HL-60/S4 treated with retinoic acid at 250 ng/mL for 4 days and 3 days (cell line): Measurements from ENCODE around the gene TMEM52.
"Not testable (repeated sequence)": the region's sequence is repeated elsewhere in the genome, so short reads cannot be mapped to it uniquely, and the experiment has no call there.

Source experiments
- in situ Hi-C: fragments of 300-500 bp; cut with MboI; formaldehyde crosslinking; loops from 2 replicates; pipeline ENCODE4 v1.7.0; 2022; ENCODE audit warnings: low sequenced_read_pairs

The TMEM52 gene

GRCh38 chr1:1948783-1949182 lies 29.7 kb upstream of the TMEM52 start:
- in situ Hi-C loops = no loop called here

- in situ Hi-C loops = no loop called here
Observed at GRCh38 chr1:1947493-1947892, 28.4 kb upstream of the TMEM52 start.

- in situ Hi-C loops = no loop called here
Observed at GRCh38 chr1:1946540-1946939, 27.5 kb upstream of the TMEM52 start.

GRCh38 chr1:1945782-1946393 lies 26.8 kb upstream of the TMEM52 start:
- in situ Hi-C loops = no loop called here

- in situ Hi-C loops = no loop called here
Observed at GRCh38 chr1:1943834-1944570, 24.9 kb upstream of the TMEM52 start.

- in situ Hi-C loops = no loop called here
Observed at GRCh38 chr1:1942753-1943656, 23.9 kb upstream of the TMEM52 start.

- in situ Hi-C loops = no loop called here
Observed at GRCh38 chr1:1941868-1942752, 23.0 kb upstream of the TMEM52 start.

GRCh38 chr1:1941211-1941841 lies 22.2 kb upstream of the TMEM52 start:
- in situ Hi-C loops = no loop called here

GRCh38 chr1:1940123-1940425 lies 21.0 kb upstream of the TMEM52 start:
- in situ Hi-C loops = no loop called here

GRCh38 chr1:1939296-1940122 lies 20.4 kb upstream of the TMEM52 start:
- in situ Hi-C loops = no loop called here

- in situ Hi-C loops = no loop called here
Observed at GRCh38 chr1:1938613-1939295, 19.7 kb upstream of the TMEM52 start.

- in situ Hi-C loops = no loop called here
Observed at GRCh38 chr1:1938276-1938573, 19.1 kb upstream of the TMEM52 start.

- in situ Hi-C loops = no loop called here
Observed at GRCh38 chr1:1937549-1938275, 18.6 kb upstream of the TMEM52 start.

- in situ Hi-C loops = no loop called here
Observed at GRCh38 chr1:1937061-1937460, 18.0 kb upstream of the TMEM52 start.

- in situ Hi-C loops = not testable (repeated sequence)
Observed at GRCh38 chr1:1934848-1935247, 15.8 kb upstream of the TMEM52 start.

GRCh38 chr1:1929639-1930545 lies 10.8 kb upstream of the TMEM52 start:
- in situ Hi-C loops = no loop called here

GRCh38 chr1:1929102-1929638 lies 10.1 kb upstream of the TMEM52 start:
- in situ Hi-C loops = no loop called here
